HG03565 (cell line): ENCODE measurements around the gene HADH.
"Not testable (repeated sequence)": the region's sequence is repeated elsewhere in the genome, so short reads cannot be mapped to it uniquely, and the experiment has no call there.

ENCODE experiments used
- ATAC-seq: cut with Tn5 transposase; IDR thresholded peaks from one replicate; pipeline ENCODE4 v1.9.1; 2021; ENCODE audit warnings: mild to moderate bottlenecking, moderate library complexity; ENCODE audit not compliant: unreplicated experiment

The HADH gene

DNA sequence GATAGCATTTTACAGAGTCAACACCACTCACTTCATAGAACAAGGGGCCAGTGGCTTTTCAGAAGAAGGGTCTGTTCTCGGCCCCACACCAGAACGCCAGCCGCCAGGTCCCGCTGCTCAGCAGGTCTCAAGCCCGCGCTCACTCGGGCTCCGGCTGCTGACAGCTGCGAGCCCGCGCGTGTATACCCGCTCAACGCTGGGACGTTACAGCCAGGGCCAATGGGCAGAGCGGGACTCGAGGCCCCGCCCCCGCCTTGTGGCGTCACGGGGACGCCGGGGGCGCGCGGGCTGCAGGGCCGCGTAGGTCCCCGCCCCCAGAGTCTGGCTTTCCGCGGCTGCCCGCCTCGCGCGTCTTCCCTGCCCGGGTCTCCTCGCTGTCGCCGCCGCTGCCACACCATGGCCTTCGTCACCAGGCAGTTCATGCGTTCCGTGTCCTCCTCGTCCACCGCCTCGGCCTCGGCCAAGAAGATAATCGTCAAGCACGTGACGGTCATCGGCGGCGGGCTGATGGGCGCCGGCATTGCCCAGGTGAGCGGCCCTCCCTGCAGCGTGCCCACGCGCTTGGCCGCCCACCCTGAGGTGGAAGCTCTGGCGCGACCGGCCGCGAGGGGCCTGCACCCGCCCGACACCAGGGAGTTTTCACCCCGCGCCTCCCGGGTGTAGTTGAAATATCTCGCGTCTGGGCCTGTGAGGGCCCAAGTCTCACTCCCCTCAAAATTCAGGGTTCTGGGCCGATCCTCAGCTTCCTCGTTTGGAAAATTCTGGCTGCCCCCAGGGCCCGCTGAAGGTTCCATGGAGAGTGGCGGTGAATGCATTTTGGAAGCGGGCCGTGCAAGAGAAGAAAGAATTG, at the start of gene HADH:
Gene HADH, plus strand, starts transcription at position 353 of the 850 bp plus-strand sequence. Its CDS starts 44 bp downstream, at position 397.
- peak; percentile 95 for ATAC-seq

DNA sequence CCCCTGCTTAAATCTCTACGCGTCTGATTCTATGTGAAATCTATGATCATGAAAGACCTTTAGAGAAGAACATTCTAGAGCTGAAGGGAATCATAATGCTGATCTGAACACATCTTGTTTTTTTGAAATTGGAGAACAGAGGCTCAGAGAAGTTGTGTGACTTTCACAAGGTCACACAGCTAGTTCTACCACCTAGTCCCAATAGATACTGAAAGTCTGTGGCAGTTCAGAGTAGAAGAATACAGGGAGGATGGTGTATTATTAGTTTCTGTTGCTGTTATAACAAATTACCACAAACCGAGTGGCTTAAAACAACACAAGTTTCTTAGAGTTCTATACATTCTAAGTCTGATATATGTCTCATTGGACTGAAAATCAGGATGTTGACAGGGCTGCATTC, 43.9 kb upstream of the HADH start:
- ATAC-seq, result no peak

DNA sequence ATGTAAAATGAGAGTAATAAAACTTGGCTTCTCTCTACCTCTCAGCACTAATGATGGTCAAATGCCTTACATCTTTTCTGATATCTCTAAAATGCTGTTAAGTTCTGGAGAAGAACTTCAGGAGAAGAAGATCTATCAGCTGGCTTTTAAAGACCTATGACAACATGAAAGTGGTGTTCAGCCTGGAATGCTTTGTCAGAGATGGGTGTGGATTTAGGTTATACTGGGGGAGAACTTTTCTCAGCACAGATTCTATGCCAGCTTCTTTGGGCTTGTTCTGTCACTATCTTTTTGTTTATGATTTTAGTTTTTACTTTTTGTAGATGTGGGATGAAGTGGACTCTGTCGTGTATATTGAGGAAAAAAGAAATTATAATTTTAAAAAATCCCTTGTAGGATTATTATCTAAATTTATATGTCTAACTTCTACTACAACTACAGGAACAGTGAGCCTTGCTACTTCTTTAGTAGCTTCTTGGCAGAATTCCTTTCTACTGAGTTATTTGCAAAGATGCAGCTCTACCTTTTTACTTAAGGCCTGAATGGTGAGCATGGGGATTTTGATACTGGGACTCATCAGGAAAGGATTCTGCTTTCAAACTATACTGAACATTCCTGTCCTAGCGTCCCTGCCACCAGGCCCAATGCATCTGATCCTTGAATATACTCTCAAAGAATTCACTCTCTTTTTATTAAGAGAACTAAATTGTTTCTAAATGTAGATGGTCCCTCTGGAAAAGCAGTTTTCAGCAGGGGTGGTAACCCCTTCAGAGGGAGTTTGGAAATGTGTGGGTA, 38.7 kb upstream of the HADH start:
- no peak for ATAC-seq

DNA sequence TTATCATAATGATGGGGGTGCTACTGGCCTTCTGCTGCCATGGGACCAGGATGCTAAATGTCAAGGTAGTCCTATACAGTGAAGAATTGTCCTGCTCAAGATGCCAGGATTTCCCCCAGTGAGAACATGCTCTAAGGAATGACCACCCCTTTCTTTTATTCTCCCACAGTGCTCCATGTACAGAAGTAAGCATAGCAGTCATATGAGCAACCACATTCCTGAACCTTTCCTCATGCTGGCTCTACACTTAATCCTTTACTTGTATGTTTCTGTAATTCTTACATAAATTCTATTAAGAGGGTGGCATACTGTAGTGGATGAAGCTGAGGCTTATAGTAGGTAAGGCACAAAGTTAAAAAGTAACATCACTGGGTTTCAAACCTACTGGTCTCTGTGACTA, 38.1 kb upstream of the HADH start:
- no peak for ATAC-seq

DNA sequence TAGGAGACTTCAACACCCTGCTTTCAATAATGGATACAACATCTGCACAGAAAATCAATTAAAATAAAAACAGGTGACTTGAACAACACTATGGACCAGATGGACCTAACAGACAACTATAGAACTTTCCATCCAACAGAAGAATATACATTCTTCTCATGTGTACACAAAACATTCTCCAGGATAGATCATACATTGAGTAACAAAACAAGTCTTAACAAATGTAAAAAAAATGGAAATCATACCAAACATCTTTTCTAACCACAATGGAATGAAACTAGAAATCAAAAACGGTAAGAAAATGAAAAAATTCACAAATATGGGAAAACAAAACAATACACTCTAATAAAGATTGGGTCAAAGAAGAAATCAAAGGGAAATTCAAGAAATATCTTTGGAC, 33.7 kb upstream of the HADH start:
- no peak for ATAC-seq

DNA sequence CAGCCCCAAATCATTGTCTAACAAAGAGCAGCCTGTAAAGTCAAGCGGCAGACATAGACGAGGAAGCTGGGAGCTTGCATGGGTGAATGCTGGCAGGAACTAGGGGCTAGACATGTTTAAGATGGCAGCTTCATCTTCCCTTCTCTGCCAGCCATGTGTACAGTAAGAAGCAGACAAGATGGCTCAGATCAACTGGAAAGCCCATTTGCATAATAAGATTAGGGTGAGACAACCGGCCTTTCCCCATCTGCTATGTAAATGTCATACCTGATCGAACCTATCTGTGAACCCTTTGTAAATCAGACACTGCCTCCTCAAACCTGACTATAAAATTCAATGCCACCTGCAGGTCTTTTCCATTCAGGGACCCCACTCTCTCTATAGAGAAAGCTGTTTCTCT, 22.8 kb upstream of the HADH start:
- no peak for ATAC-seq

DNA sequence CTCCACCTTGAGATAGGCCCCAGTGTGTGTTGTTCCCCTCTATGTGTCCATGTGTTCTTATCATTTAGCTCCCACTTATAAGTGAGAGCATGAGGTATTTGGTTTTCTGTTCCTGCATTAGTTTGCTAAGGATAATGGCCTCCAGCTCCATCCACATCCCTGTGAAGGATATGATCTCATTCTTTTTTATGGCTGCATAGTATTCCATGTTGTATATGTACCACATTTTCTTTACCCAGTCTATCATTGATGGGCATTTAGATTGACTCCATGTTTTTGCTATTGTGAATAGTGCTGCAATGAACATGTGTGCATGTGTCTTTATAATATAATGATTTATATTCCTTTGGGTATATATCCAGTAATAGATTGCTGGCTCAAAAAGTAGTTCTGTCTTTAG, 22.2 kb upstream of the HADH start:
- not testable (repeated sequence) for ATAC-seq

DNA sequence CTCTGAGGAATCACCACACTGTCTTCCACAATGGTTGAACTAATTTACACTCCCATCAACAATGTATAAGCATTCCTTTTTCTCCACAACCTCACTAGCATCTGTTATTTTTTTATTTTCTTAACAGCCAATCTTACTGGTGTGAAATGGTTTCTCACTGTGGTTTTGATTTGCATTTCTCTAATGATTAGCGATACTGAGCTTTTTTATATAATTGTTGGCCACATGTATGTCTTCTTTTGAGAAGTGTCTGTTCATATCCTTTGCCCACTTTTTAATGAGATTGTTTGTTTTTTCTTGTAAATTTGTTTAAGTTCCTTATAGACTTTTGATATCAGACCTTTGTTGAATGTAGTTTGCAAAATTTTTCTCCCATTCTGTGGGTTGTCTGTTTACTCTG, 21.8 kb upstream of the HADH start:
- not testable (repeated sequence) for ATAC-seq

DNA sequence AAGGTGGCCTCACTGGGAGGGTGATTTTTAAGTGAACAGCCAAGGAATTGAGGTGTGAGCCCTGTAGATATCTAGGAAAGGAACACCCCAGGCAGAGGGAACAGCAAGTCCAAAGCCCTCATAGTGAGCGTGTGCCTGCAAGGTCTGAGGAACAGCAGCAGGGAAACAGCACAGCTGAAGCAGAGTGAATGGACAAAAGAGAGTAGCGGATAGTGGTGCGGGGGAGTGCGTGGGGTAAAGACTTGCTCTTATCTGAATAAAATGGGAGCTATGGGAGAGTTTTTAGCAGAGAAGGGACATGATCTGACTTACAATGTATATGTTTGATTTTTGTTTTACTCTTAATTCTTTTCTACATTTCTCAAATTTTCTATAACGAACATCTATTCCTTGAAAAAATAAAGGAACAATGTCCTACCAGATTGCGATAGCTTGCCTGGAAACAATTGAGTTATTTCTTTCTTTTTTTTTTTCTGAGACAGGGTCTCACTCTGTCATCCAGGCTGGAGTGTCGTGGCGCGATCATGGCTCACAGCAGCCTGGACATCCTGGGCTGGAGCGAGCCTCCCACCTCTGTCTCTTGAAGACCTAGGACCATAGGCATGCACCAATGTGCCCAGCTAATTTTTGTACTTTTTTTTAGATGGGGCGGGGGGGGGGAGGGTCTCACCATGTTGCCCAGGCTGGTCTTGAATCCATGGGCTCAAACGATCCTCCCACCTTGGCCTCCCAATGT, 19.5 kb upstream of the HADH start:
- no peak for ATAC-seq

DNA sequence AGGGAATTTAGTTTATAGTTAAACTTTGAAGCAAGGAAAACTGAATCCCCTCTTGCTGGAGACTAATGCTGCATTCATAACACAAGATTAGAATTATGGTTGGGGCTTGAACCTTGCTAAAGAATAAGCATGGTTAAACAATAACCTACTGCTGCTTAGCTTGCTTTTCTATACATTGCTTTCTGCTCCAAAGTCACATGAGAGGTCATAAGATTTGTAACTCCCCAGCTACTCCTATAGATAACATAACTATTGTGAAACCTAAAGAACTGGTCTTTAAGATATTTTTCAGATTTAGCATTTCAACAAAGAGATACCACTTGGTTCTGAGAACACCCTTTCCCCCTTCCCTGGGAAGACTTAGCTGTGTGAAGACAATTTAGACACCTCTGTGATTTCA, 17.1 kb upstream of the HADH start:
- ATAC-seq, result no peak

DNA sequence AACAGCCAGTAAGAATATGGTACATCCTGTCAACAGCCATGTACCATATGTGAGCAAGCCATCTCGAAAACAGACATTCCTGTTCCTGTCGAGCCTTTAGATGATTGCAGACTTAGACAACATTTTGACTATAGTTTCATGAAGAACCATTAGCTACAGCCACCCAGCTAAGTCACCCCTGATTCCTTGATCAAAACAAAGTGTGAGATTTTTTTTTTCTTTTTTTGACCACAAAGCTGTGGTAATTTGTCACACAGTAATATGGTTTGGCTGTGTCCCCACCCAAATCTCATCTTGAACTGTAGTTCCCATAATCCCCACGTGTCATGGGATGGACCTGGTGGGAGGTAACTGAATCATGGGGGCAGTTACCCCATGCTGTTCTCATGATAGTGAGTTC, 15.2 kb upstream of the HADH start:
- no peak for ATAC-seq

DNA sequence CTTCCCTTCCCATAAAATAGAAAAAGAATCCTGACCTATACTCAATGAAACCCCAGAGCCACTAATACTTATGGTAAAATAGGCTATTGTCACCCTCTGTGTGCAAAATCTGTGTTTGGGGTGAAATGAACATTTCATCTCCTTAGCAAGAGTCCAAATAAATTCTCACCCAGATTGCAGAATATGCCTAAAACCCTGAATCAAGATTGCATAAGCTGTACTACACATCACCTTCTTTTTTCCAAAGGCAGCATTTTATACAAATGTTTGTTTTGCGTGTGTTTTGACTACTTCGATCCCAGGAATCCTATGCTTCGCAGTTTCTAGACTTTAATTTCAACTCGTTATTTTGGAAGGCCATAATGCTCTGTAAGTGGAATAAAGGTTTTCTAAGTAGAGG, 12.2 kb upstream of the HADH start:
- no peak for ATAC-seq

DNA sequence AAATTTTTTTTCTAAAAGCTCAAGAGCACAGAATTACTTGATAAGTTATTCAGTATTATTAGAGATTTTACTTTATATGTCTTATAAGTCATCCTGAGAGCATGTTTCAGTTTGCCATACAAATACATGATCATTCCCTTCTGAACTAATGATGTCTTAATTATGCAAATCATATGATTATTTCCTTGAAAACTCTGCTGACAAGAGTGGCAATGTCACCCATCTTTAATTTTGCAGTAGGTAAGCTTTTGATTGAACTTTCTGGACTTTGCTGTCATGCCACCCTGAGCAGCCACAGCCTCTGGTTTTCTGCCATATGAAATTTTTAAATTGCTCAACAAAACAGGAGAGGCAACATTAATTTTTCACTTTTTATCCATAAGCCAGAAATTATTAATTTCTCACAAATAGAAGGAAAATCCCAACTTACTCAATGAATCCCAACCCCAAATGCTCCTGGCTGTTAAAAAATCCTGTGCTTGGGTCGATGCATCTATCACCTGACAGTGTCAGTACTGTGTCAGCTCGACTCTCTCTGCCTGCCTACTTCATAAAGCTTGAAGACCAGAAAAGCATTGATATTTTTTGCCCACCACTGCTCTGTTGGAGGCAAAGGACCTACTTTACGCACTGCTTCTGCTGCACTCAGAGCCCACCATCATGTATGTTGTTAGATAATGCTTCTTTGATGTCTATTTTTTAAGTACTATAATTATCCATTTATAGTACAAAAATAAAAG, 11.6 kb upstream of the HADH start:
- no peak for ATAC-seq

DNA sequence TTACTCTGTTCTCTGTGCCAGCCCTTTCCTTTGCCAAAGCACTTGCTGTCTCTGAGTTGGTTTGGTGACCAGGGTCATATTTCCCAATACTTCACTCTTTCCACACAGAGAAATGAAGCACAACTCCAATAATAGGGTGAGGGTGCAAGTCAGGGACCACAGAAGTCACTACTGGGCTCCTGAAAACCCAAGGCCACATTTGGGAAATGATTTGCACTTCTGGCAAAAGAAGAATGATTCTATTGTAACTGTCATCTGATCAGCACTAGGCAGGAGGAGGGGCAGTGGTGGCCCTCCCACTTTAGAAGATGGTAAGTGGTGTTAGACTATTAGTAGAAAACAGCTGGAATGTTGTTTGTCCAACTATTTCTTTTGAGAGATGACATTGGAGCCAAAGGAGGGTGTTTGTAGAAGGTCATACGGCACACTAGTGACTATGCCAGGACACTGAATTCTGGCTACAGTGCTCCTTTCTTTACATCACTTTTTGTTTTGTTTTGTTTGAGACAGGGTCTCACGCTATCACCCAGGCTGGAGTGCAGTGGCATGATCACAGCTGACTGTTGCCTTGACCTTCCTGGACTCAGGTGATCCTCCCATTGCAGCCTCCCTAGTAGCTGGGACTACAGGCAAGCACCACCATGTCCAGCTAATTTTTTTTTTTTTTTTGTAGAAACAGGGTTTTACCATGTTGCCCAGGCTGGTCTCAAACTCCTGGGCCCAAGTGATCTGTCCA, 10.8 kb upstream of the HADH start:
- no peak for ATAC-seq

DNA sequence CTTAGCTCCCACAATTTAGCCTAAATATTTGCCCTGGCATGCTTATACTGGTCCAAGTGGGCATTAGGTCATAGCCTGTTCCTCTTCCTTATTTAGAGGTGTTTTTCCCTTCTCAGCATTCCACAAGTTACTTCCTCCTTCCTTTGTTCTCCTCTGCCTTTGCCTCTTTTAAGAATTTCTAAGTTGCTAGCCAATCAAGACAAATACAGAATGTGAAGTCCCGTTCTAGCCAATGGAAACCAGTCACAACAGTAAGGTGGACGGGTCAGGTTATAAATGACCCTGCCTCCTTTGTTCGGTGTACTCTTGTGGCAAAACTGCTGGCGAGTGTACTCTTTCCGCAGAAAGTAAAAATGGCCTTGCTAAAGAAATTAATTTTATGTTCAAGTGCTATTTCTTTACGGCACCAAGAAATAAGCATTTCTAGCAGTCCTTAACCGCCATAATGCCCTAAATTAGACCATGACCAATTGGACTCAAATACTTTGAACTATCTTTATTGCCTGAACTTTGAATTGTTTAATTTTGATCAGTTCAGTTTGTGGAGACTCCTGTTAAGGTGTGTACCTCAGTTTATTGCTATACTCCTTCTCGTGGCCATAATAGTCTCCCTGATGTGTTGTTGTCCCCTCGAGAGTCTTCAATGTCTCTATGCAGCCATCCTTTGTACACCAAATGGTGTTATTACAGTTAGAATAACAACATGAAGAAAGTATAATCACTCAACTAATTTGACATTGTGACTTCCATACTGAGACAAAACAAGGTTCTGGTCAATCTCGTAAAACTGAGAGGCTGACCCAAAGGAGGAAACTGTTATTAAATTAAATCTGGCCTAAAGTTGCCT, 1.6 kb upstream of the HADH start:
- ATAC-seq, result no peak

DNA sequence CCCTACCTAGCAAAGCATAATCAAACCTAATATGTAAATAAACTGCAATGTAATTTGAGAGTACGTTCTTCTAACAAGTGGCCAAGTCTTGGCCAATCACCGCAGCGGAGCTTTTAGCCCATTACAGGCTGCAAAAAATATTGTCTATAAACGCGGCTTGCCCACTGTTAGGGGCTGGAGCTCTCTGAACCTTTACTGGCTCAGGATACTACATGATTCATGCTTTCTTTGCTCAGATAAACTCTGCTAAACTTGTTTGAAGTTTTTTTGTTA, 990 bp upstream of the HADH start:
- no peak for ATAC-seq

DNA sequence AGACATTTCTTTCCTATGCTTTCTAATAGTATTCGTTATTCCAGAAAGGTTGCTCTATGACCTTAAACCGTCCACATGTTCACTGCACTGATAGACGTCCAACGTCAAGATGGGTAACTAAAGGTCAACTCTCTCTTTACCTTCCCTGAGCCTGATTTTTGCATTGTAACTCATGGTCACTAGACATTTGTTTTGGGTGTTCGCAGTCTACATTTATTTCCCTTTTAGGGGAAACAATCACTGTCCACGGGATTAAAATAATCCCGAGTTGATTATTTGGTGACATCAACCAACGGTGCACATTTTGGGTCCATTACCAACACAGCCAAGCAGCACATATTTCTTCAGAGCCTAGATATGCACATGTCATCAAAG, 540 bp upstream of the HADH start:
- no peak for ATAC-seq

DNA sequence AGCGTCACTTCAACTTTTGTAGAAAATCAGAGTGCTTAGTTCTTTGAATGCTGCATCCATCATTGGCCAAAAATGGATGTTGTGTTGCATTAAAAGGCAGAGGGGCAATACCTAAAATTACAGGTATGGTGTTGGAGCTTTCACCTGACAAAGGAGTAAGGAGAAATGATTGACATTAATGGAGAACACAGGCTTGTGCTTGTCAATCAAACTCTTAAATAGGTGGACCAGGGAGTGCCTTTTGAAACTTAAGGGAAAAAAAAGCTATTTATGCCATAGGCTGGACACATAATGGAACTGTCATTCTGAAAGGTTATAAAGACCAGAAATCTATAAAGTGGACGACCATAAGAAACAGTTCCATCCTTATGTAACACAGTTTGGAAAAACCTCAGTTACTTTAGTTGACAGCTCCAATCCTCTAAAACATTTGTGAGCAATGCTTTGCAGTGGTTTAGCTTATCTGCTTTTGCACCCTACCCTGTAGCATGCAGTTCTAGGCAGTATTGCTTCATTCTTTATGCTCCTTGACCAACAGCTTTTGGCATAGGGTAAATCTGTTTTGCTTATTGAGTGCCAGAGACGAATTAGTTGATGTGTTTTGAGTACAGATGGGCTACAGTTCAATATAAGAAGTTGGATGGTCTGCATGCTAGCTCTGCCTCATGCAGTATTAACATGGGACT, 2.4 kb downstream of the HADH start:
- no peak for ATAC-seq

DNA sequence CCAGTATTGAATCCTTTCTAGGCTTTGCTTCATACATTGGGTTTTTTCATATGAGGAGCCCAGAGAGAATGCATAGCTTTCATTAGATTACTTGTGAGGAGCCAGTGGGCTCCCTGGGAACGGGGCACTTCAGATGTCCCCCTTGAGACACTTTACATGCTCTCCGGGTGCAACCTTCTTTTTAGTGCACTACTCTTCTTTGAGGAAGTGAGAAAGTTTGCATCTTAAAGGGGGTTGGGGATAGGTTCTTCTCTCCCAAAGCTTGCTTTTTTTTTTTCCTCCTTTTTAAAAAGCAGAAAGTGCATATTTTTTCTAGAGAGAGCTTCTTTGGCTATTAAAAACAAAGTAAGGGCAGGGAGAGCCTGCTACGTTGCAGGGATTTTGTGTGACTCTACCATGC, 4.3 kb downstream of the HADH start:
- ATAC-seq, result peak; percentile 29
